Activated CD8-positive, alpha-beta memory T cell treated with anti-CD3 and anti-CD28 coated beads for 48 hours (primary cell): Measurements from ENCODE around the gene IFIT1B.
"Not testable (repeated sequence)": the region's sequence is repeated elsewhere in the genome, so short reads cannot be mapped to it uniquely, and the experiment has no call there.

Experiments used
- DNase-seq, 3 experiments: peaks; one replicate each; pipeline ENCODE4 v3.0.0-alpha.2; 2020; ENCODE audit warnings: low read depth in 2 of 3, low spot score in 2 of 3

IFIT1B gene

GRCh38 chr10:89409282-89409681, 31.4 kb downstream of the IFIT1B start:
- not testable (repeated sequence) for DNase-seq

GRCh38 chr10:89410551-89410950, 32.7 kb downstream of the IFIT1B start:
- not testable (repeated sequence) for DNase-seq

GRCh38 chr10:89411135-89411534, 33.3 kb downstream of the IFIT1B start:
- not testable (repeated sequence) for DNase-seq

- not testable (repeated sequence) for DNase-seq
These were observed 34.4 kb downstream of the IFIT1B start for GRCh38 chr10:89412276-89412675.

- DNase-seq: no peak
These were observed 35.6 kb downstream of the IFIT1B start for GRCh38 chr10:89413398-89413912.

GRCh38 chr10:89414146-89414878, 36.5 kb downstream of the IFIT1B start, which contains the start of gene IFIT5:
Gene IFIT5 (plus strand): TSS chr10:89414568. CDS start chr10:89414799, 231 bp downstream.
- DNase-seq: peak in 2 of 3 experiments; percentile 42 to 50

- DNase-seq: peak in 1 of 3 experiments; percentile 9
These were observed 37.3 kb downstream of the IFIT1B start for GRCh38 chr10:89414879-89415821.

GRCh38 chr10:89416465-89416864, 38.6 kb downstream of the IFIT1B start:
- DNase-seq: no peak

GRCh38 chr10:89419548-89419947, 41.7 kb downstream of the IFIT1B start:
- DNase-seq: no peak

GRCh38 chr10:89421018-89421476, 43.2 kb downstream of the IFIT1B start:
- DNase-seq: no peak

- no peak for DNase-seq
These were observed 47.1 kb downstream of the IFIT1B start for GRCh38 chr10:89425000-89425399.

GRCh38 chr10:89426230-89426868, 48.5 kb downstream of the IFIT1B start:
- no peak for DNase-seq

- DNase-seq: no peak
These were observed 49.8 kb downstream of the IFIT1B start for GRCh38 chr10:89427629-89428028.

GRCh38 chr10:89428877-89429276, 51.0 kb downstream of the IFIT1B start:
- DNase-seq: no peak

GRCh38 chr10:89431977-89432376, 54.1 kb downstream of the IFIT1B start:
- no peak for DNase-seq
